ENCODE measurements around the gene ZBTB7A. TPM values are rescaled to one million over a fixed set of nuclear protein-coding genes. Genes with fewer than 3 reads are reported as not detected.

The ZBTB7A gene
- total RNA-seq, 1 donor from 2014 or later, result 26.1 TPM

- no peak for DNase-seq
Observed at GRCh38 chr19:4035582-4035981, 31.1 kb downstream of the ZBTB7A start.

- no peak for DNase-seq
Observed at GRCh38 chr19:4035018-4035566, 31.6 kb downstream of the ZBTB7A start.

GRCh38 chr19:4034048-4035017 is 32.4 kb downstream of the ZBTB7A start:
- no peak for DNase-seq

- no peak for DNase-seq
Observed at GRCh38 chr19:4033028-4033956, 33.4 kb downstream of the ZBTB7A start.

GRCh38 chr19:4032436-4032835 is 34.3 kb downstream of the ZBTB7A start:
- DNase-seq, result no peak

- DNase-seq, result no peak
Observed at GRCh38 chr19:4031420-4031819, 35.3 kb downstream of the ZBTB7A start.

GRCh38 chr19:4030981-4031380 is 35.7 kb downstream of the ZBTB7A start:
- no peak for DNase-seq

- no peak for DNase-seq
Observed at GRCh38 chr19:4030552-4030951, 36.1 kb downstream of the ZBTB7A start.

- DNase-seq, result no peak
Observed at GRCh38 chr19:4029247-4029614, 37.5 kb downstream of the ZBTB7A start.

- no peak for DNase-seq
Observed at GRCh38 chr19:4028334-4029246, 38.1 kb downstream of the ZBTB7A start.

- DNase-seq, result no peak
Observed at GRCh38 chr19:4027146-4027545, 39.6 kb downstream of the ZBTB7A start.

GRCh38 chr19:4025317-4025716 is 41.4 kb downstream of the ZBTB7A start:
- DNase-seq, result no peak

- no peak for DNase-seq
Observed at GRCh38 chr19:4023600-4024398, 42.9 kb downstream of the ZBTB7A start.

- no peak for DNase-seq
Observed at GRCh38 chr19:4019578-4019977, 47.1 kb downstream of the ZBTB7A start.

GRCh38 chr19:4018775-4019504 is 47.8 kb downstream of the ZBTB7A start:
- DNase-seq, result no peak

- no peak for DNase-seq
Observed at GRCh38 chr19:4018140-4018613, 48.5 kb downstream of the ZBTB7A start.

- no peak for DNase-seq
Observed at GRCh38 chr19:4016903-4017638, 49.6 kb downstream of the ZBTB7A start.

- DNase-seq, result no peak
Observed at GRCh38 chr19:4016486-4016885, 50.2 kb downstream of the ZBTB7A start.
